ENCODE measurements around the gene WNK4.
A peak's percentile ranks its signal among the peaks of the same experiment; 100 is the strongest.
"Not testable (repeated sequence)": the region's sequence is repeated elsewhere in the genome, so short reads cannot be mapped to it uniquely, and the experiment has no call there.

WNK4 gene

DNA sequence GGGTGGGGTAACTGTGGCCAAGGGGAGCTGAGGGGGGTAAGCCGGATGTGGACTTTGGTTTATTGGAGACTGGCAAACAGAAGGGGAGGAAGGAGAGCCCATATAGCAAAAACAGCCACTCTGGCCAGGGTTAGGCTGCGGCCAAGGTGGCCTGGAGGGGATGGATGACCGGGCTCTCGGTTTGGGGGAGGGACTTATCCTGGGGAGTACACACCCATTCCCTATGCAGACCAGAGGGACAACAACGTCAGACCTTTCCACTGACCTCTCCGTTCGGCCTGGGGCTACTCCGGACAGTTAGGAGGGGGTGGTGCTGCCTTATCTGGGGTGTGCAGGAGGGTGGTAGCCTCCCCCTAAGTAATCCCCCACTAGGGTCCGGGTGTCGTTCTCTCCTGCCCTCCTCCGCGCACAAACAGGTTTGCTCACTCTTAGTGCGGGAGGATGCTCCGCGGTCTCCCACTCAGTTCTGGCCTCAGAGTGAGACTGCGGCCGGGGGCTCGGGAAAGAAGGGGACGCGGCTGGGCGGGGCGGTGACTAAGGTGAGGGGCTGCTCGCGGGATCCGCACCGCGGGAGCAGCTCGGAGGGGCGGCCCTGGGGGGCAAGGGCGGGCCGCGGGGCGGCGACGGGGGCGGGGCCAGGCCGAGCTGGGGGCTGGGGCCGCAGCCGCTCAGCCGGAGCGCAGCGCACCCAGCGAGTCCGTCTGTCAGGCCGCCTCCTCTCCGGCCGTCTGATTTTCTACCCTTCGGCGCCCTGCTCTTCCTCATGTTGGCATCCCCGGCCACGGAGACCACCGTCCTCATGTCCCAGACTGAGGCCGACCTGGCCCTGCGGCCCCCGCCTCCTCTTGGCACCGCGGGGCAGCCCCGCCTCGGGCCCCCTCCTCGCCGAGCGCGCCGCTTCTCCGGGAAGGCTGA lies at the start of gene WNK4:
Gene WNK4 (plus strand): TSS at position 675 of the 915 bp plus-strand sequence. CDS start 89 bp downstream, at position 764.
- no peak for DNase-seq

DNA sequence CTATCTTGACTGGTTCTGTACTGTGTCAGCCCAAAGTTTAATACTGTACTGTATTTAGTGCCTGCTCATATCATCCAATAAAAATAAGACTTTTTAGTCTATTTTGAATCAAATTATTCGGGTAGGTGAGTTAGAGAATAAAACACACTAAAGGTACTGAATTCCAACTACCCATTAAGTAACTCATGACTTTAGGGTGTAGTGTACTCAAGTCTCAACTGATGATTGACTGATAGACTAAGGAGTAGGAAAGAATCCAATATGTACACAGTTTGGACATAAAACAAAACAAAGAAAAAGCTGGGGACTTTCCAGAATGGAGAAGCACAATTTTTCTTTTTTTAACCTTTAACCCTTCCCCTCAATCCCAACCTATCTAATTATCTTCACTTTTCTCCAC lies 39.7 kb upstream of the WNK4 start:
- DNase-seq, result no peak

DNA sequence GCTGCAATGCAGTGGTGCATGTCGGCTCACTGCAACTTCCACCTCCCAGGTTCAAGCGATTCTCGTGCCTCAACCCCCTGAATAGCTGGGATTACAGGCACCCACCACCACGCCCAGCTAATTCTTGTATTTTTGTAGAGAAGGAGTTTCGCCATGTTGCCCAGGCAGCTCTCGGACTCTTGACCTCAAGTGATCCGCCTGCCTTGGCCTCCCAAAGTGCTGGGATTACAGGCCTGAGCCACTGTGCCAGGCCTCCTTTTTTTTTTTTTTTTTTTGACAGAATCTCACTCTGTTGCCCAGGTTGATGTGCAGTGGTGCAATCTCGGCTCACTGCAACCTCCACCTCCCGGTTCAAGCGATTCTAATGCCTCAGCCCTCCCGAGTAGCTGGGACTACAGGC lies 37.5 kb upstream of the WNK4 start:
- DNase-seq, result not testable (repeated sequence)

DNA sequence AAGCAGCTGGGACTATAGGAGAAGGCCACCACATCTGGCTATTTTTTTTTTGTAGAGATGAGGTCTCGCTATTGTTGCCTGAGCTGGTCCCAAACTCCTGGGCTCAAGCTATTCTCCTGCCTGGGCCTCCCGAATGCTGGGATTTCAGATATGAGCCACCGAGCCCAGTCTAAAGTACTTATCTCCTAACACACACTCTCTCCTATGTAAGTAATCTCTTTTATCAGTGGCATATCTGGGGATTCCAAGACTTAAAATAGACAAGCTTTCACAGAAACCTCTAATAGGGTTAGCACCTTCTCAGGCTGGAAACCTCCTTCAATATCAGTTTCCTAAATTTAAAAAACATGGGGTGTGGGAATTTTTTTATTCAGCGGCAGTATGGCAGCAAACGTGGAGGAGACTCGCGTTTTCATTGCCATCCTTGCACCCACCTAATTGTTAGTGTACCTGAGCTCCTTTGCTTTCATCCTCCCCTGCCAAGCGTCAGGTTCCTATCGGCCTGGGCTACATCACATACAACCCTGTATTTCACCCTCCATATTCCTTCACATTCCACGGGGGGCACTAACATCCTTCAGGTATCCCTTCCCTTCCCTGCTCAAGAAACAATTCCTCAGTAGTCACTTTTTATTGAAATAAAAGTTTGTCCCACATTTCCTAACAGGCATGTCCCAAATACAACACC lies 36.7 kb upstream of the WNK4 start:
- peak in 1 of 2 experiments; percentile 40 for DNase-seq

DNA sequence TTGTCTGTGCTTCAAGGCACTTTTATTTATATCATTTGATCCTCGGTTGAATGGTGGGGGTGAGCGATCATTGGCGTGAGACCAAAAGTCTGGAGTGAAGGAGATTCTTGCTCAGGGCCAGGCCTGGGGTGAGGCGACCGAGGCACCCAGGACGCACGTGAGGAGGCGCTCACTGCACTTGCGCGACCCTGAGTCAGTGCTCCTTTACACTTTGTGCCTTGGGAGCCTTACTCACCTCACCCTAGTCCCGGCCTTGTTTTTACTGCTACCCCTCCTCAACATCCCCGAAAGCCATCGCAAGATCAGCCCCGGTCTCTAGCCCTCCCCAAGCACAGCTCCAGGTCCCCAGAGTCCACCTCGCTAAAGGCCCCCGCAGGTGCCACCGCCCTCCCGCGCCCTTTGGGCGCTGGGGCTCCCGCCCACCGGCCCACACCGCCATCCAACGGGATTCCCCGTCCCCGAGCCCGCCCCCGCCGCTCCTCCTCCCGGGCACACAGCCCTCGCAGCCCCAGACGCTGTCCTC lies 36.1 kb upstream of the WNK4 start:
- DNase-seq, result peak; percentile 55 to 56

DNA sequence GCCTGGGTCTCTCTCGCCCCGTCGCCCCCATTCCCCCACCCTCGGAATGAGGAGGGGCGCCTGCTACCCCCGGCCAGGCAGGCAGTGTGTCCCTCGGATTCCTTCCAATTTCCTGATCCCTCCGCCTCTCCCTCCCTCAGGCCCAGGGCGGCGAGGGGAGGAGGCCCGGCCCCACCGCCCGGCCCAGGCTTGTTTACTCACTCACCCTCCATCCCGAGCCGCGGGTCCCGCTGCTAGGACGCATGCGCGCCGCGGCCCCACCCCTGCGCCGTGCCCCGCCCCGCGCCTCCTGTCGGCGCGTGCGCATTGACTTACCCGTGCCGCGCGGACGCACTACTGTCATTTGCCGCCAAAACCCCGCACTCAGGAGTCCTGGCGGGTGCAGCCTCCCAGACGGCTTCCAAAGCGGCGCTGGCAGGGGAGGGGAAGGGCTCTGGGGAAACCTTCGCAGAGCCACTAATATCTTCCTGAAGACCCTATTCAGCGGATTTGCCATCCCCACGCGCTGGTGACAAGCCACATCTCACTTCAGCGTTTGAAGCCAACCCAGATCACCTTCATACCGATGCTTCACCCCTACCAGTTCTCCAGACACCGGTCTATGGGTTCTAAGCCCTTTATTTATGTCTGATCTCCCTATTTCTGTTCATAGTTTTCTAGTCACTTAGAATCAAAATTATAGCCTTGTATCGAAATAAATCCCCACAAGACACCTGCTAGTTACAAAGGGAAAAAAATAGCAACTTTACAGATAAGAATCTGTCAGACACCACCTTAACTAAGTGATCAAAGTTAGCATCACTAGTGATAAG lies 35.4 kb upstream of the WNK4 start, which contains the start of gene EZH1:
Gene EZH1 (minus strand): TSS at position 235 of the 812 bp plus-strand sequence. CDS start 16,099 bp downstream, outside the sequence.
- DNase-seq, result peak; percentile 84

DNA sequence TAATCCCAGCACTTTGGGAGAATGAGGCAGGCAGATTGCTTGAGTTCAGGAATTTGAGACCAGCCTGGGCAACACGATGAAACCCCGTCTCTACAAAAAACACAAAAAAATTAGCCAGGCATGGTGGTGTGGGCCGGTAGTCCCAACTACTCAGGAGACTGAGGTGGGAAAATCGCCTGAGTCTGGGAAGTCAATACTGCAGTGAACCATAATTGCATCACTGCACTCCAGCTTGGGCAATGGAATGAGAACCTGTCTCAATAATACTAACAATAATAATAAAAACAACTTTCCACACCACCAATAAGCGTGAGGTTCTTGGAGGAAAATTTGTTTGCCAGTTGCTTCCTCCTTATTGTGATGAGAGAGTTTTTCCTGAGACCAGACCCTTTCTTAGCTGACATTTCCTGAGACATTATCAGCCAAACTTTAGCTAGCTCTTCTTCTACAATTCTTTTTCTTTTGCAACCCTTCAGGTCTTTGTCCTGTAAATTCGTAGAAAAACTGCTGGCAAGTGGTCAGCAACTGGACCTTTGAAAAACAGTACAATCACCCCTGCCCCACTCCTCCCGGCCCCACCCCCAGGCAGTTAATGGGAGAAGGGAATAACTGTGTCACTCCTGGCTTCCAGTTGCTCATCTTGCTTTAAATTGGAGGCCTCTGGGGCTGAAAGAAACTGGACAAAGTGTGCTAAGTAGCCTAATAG lies 32.1 kb upstream of the WNK4 start:
- DNase-seq, result no peak

DNA sequence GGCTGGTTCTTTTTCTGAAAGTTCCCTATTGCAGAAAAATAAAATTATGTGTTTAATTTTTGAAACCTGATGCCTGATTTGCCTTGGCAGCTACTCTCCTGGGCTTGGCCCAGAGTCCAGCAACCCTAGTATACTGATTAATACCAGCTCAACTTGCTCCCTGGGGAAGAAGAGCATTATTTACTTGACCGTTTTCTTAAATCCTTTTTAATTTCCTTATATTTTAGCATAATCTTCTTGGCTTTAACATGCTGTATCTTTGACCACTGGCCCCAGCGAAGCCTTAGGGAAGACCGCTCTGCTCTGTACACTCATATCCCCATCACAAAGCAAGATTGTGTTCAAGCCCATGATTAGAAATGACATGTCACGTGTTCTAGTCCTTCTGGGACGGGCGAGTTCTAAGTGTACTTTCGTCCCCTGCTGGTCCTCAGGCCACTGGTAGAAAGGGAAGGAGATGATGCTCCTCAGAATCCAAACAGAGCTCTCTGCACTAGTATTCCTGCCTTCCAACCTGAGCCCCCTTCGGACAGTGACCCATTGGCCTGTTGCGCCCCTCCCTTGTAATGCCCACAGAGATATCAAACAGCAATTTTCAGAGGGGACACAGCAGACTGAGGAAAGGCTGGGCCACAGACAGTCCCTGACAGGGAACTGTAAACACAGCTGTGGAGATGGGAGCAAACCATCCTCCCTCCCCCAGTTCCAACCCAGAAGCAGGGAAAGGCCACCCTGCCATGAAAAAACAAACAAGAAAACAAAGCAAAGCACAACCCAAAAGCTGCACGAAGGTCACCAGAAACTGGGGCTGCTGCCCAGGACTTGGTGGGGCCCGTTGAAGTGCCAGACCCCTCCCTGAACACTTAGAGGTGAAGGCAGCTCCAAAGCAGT lies 31.3 kb upstream of the WNK4 start:
- no peak for DNase-seq

DNA sequence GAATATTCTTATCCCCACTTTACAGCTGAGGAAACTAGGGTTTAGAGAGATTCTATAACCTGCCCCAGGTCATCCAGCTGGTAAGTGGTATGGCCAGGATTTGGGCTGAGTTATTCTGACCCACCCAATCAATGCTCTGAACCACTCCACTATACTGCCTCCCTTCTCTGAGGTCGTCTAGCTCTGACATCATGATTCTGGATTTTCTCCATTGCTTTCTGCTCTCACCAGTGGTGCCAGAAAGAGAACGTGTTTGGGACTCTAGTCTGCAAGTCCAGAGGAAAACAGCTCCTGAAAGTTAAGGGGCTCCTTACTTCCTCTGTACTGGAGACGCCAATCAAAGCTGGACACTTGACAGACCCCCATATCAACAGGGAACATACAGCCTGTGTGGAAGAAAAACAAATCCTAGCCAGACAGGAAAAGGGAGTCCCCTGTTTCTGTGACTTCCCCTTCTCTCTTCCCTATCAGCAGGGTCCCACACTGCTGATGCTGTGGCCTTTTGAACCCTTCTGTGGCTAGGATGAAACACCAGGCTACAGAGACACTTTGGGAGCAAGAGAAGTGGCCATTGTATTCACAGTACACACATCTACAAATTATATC lies 29.6 kb upstream of the WNK4 start:
- DNase-seq, result peak; percentile 31 to 39

DNA sequence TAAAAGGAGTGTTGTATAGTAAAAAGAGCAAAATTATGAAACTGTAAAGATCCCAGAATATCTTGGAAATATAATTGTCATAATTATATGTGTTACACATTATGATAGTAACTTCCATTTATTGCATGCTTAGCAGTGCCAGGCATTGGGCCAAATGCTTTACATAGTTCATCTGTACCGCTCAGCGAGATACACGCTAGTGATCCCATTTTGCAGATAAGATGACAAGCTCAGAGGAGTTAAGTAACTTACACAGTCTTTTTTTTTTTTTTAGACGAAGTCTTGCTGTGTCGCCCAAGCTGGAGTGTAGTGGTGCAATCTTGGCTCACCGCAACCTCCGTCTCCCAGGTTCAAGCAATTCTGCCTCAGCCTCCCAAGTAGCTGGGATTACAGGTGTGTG lies 28.8 kb upstream of the WNK4 start:
- DNase-seq, result no peak

DNA sequence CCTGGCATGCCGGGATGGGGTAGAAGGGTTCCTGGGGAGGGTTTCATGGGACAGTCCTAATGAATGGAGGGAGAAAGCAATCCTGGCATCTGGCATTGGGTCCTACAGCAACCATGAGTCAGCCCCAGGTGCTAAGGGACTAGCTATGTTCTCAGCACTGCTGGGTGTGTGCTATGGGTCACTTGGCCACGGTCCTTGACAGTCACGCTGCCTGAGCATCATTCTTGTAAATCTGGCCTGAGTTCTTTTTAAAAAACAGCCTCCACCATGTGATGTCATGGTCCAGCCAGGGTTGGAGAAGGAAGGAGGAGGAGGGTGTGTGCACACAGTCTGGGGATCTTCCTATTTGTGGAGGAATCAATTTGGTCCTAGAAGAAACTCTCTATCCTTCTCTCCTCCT lies 25.6 kb upstream of the WNK4 start:
- DNase-seq, result no peak

DNA sequence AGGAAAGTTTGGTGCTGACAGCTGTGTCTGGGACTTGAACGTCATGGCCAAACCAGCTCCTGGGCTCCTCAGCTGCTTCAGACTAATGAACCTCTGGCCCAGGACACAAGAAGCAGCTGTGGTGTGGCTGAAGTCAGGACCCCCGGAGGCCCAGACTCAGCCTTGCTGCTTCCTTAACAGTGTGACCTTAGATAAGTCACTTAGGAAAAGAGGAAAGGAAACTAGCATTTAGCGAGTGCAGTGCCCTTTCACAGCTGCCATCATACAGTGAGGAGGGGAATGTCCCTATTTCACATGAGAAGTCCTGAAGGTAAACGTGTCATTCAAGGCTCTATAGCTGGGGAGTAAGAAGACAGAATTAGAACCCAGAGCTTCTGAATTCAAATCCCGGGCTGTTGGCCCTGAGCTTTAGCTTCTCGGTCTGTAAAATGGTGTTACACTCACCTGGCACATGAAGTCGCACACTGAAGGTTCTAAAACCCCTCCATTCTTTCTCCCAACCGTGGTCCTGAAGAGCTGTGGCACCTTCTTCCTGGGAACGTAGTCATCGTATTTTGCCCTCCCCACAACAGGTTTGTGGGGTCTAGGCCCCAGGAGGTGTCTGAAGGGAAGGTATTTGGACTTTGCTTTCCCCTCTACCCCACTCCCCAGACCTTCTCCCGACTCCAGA lies 20.3 kb upstream of the WNK4 start:
- no peak for DNase-seq

DNA sequence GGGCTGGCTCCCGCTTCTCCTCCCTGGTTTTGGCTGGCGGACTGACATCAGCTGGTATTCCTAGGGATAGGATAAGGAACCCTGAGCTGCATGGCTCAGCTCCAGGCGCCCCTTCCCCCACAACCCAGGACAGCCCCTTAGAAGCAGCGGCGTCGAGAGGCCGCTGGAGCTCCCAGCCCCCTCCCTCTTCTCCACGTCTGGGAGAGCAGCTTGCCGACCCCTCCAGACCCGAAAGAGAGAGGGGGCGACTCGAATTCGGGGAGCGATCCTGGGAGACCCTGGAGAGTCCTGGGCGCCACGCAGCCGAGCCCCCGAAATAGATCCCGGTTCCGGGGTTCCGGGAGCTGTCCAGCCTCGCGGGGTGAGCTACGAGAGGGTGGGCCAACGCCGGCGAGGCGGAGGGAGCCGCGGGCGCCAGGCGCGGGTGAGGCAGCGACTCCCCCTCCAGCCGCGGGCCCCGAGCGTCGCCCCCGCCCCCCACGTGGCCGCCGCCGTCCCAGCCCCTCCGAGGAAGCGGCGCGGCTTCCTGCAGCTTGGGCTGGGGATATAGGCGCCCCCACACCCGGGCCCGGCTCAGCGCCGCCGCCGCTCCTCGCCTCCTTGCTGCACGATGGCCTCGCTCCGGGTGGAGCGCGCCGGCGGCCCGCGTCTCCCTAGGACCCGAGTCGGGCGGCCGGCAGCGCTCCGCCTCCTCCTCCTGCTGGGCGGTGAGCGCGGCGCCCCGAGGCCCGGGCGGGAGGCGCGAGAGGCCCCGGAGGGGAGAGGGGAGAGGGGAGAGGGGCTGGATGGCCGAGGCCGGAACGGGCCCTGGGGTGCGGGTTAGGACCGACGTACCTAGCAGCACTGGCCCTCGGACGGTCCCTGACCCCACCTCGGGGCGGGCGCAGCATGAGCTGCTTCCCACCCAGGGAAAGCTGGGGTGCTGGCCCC lies 19.5 kb upstream of the WNK4 start, which contains the start of gene RAMP2:
Gene RAMP2 (plus strand): TSS at position 576 of the 930 bp plus-strand sequence. CDS start 35 bp downstream, at position 611.
- no peak for DNase-seq

DNA sequence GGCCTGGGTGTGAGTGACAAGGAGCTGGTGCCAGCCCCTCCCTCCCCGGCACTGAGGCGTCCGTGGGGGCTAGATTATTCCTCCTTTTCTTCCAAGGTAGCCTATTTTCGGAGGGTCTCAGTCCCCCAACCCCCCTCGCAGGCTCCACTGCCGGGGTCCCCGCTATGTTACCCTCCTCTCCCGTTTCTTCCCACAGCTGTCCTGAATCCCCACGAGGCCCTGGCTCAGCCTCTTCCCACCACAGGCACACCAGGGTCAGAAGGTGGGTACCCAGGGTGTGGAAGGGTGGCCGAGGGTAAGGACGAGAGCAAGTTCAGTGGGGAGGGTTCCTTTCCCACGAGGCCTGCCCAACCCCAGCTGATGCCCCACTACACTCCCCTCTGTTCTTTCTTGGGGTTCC lies 18.8 kb upstream of the WNK4 start:
- no peak for DNase-seq

DNA sequence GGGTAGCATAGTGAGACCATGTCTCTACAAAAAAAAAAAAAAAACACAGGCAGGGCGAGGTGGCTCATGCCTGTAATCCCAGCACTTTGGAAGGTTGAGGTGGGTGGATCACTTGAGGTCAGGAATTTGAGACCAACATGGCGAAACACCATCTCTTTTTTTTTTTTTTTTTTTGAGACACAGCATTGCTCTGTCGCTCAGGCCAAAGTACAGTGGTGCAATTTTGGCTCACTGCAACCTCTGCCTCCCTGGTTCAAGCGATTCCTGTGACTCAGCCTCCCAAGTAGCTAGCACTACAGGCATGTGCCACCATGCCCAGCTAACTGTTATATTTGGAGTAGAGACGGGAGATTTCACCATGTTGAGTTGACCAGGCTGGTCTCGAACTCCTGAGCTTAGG lies 14.3 kb upstream of the WNK4 start:
- DNase-seq, result no peak

DNA sequence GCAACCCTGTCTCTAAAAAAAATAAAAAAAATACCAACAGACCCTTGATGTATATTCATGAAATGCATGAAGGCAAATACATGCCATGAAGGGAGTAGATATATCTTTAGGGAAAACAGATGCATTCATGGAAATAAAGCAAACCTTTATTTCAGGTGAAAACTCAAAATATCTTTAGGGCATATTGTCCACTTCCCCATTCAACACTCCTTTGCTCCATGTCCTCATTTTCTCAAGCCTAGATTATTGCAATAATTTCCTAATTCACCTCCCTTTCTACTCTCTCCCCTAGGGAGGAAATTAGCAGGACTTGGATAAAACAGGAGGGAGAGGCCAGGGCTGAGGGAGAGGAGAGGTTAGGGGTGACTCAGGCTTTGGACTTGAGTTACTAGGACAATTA lies 12.9 kb upstream of the WNK4 start:
- no peak for DNase-seq

DNA sequence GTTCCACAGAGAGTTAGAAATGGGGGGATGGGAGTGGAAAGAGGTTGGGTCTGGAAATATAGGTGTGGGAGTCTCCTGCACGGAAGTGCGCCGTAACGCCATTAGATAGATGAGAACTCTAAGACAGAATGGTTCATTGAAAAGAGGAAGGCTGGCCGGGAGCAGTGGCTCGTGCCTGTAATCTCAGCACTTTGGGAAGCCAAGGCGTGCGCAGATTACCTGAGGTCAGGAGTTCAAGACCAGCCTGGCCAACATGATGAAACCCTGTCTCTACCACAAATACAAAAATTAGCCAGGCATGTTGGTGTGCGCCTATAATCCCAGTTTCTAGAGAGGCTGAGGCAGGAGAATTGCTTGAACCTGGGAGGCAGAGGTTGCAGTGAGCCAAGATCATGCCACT lies 12.4 kb upstream of the WNK4 start:
- DNase-seq, result not testable (repeated sequence)

DNA sequence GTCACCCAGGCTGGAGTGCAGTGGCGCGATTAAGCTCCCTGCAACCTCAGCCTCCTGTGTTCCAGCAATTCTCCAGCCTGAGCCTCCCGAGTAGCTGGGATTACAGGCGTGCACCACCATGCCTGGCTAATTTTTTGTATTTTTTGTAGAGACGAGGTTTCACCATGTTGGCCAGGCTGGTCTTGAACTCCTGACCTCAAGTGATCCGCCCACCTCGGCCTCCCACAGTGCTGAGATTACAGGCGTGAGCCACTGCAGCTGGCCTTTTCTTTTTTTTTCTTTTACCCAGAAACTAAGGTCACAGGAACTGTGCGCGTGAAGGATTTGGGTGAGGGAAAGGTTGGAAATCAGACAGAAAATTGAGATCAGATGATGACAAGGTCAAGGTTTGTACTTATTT lies 10.4 kb upstream of the WNK4 start:
- DNase-seq, result not testable (repeated sequence)

DNA sequence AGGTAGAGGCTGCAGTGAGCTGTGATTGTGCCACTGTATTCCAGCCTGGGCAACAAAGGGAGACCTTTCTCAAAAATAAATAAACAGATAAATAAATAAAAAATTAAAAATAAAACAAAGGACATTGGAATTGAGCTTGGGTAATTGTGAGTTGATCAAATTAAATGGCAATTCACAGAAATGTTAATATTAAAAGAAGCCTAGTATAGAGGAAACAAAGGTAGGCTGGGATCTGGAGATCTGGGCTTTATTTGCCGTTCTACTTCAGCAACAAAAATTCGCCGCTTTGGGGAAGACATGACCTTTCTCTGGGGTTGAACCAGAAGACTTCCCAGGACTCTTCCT lies 7.5 kb upstream of the WNK4 start:
- no peak for DNase-seq

Data from Kasumi-1 (cell line).